ENCODE measurements around the gene BMP6. TPM values are rescaled to one million over a fixed set of nuclear protein-coding genes. Genes with fewer than 3 reads are reported as not detected.
A peak's percentile ranks its signal among the peaks of the same experiment; 100 is the strongest.

The BMP6 gene
- total RNA-seq, 6 experiments from 2014 or later, result 1.8 to 4.4 (median 2.6) TPM

GRCh38 chr6:7776509-7776908, 50.6 kb downstream of the BMP6 start:
- no peaks in the 10 kb centered on the region for H3K36me3 ChIP-seq
- H3K4me1 ChIP-seq, result no peaks in the 10 kb centered on the region
- no peaks in the 10 kb centered on the region for H3K27me3 ChIP-seq
- intact Hi-C loops (cut with DNase I), result no loop called here
- H3K9me3 ChIP-seq, result no peaks in the 10 kb centered on the region
- TF ChIP-seq POLR2A (IDR thresholded peaks at IDR 0.05) (no peak), CTCF (IDR thresholded peaks at IDR 0.05) (no peak)
- ATAC-seq (peak in 1 of 4 donors; percentile 35), DNase-seq (no peak)
- H3K4me3 ChIP-seq, result no peak overlapping the region
- H3K27ac ChIP-seq, result no peak overlapping the region
- WGBS (ENCODE audit: insufficient coverage, low coverage, low lambda C conversion rate, missing lambda C conversion rate), result 40% methylated on average over 2 of the region's 2 CpGs

- intact Hi-C loops (cut with DNase I), result no loop called here
- H3K36me3 ChIP-seq, result no peaks in the 10 kb centered on the region
- ATAC-seq (no peak), DNase-seq (no peak)
- TF ChIP-seq CTCF (IDR thresholded peaks at IDR 0.05) (no peak), POLR2A (IDR thresholded peaks at IDR 0.05) (no peak)
- no peaks in the 10 kb centered on the region for H3K27me3 ChIP-seq
- no peaks in the 10 kb centered on the region for H3K9me3 ChIP-seq
- no peak overlapping the region for H3K4me3 ChIP-seq
- no peaks in the 10 kb centered on the region for H3K4me1 ChIP-seq
- WGBS (ENCODE audit: insufficient coverage, low coverage, low lambda C conversion rate, missing lambda C conversion rate), result 41% methylated on average over 3 of the region's 4 CpGs
- H3K27ac ChIP-seq, result no peak overlapping the region
These were observed 51.2 kb downstream of the BMP6 start for GRCh38 chr6:7777074-7777473.

- ATAC-seq, result no peak
- TF ChIP-seq CTCF (IDR thresholded peaks at IDR 0.05) (no peak), POLR2A (IDR thresholded peaks at IDR 0.05) (no peak)
These were observed 55.3 kb downstream of the BMP6 start for GRCh38 chr6:7781240-7781639.

GRCh38 chr6:7784248-7784647, 58.3 kb downstream of the BMP6 start:
- Histone ChIP-seq H3K36me3 (no peaks in the 10 kb centered on the region), H3K4me3 (no peak overlapping the region), H3K9me3 (no peaks in the 10 kb centered on the region), H3K27me3 (no peaks in the 10 kb centered on the region), H3K27ac (no peak overlapping the region), H3K4me1 (no peaks in the 10 kb centered on the region)
- intact Hi-C loops (cut with DNase I), result no loop called here
- no peak for ATAC-seq
- 50% methylated on average over 6 of the region's 6 CpGs for WGBS (ENCODE audit: insufficient coverage, low coverage, low lambda C conversion rate, missing lambda C conversion rate)
- no peak for TF ChIP-seq POLR2A (IDR thresholded peaks at IDR 0.05)
- TF ChIP-seq CTCF (IDR thresholded peaks at IDR 0.05), result no peak
- no peak for DNase-seq

More at GRCh38 chr6:7781240-7781639, 55.3 kb downstream of the BMP6 start:
- Histone ChIP-seq H3K27me3 (no peaks in the 10 kb centered on the region), H3K36me3 (no peaks in the 10 kb centered on the region), H3K27ac (no peak overlapping the region), H3K4me3 (no peak overlapping the region), H3K4me1 (no peaks in the 10 kb centered on the region), H3K9me3 (no peaks in the 10 kb centered on the region)
- DNase-seq, result no peak
- intact Hi-C loops (cut with DNase I), result no loop called here
- WGBS (ENCODE audit: insufficient coverage, low coverage, low lambda C conversion rate, missing lambda C conversion rate), result 71% methylated on average over 6 of the region's 6 CpGs

- H3K4me1 ChIP-seq, result no peaks in the 10 kb centered on the region
- H3K4me3 ChIP-seq, result no peak overlapping the region
- no peaks in the 10 kb centered on the region for H3K27me3 ChIP-seq
- intact Hi-C loops (cut with DNase I), result no loop called here
- DNase-seq, result no peak
- no peak overlapping the region for H3K27ac ChIP-seq
- WGBS (ENCODE audit: insufficient coverage, low coverage, low lambda C conversion rate, missing lambda C conversion rate), result 54% methylated on average over 2 of the region's 2 CpGs
- no peaks in the 10 kb centered on the region for H3K9me3 ChIP-seq
- no peaks in the 10 kb centered on the region for H3K36me3 ChIP-seq
- TF ChIP-seq POLR2A (IDR thresholded peaks at IDR 0.05) (no peak), CTCF (IDR thresholded peaks at IDR 0.05) (no peak)
- no peak for ATAC-seq
These were observed 58.8 kb downstream of the BMP6 start for GRCh38 chr6:7784706-7785105.
